Renal cortex interstitium (tissue), 11 donors: ENCODE measurements around the gene LPCAT4. TPM values are rescaled to one million over a fixed set of nuclear protein-coding genes. Genes with fewer than 3 reads are reported as not detected.
A peak's percentile ranks its signal among the peaks of the same experiment; 100 is the strongest.
"Not testable (repeated sequence)": the region's sequence is repeated elsewhere in the genome, so short reads cannot be mapped to it uniquely, and the experiment has no call there.

ENCODE experiments used
- DNase-seq, 11 donors: peaks; one replicate each; pipeline ENCODE4 v3.0.0-alpha.2; 2013; ENCODE audit warnings: low read depth in 9 of 11, low spot score in 4 of 11; ENCODE audit errors: extremely low read depth in 1 of 11
- polyA plus RNA-seq, 3 donors: library from polyadenylated mRNA; unstranded; fragments of 120-200 nt; gene quantifications; one replicate each; pipeline ENCODE4 v1.2.1, GENCODE V29; 2013; ENCODE audit not compliant: insufficient read length in 3 of 3

LPCAT4 gene
- polyA plus RNA-seq, 3 donors, result 36.8 to 44.0 (median 43.6) TPM

DNA sequence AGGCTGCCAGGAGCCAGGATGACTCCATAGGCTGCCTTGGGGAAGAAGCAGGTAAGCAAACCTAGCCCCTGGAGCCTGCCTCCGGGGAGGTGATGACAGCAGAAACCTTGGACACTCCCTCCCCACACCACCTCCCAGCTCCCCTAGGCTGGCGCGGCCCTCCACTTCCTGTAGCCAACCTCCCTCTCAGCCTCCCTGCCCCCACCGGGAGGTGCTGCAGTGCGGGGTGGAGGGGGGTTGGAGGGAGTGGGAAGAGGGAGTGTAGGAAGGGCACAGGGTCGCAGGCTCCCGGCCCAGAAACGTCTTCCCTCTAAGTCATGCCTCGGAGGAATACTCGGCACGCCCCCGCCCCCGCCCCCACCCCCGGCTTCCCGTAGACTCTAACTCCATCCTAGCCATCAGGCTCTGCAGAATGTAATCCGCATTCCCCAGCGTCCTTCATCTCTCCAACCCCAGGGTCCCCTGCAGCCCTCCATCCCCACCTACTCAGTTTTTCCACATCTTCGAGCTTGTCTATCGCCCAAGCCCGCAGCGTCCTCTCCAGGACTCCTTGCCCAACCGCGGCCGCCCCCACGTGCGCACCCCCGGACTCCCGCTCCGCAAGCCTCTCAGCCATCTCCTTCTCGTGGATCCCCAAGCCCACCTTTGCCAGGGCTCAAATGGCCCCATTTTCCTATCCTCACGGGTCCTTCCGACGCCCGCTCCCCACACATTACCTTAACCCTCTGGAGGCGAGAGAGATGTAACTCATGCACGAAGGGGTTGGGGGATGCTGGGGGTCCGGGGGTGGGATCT, 528 bp downstream of the LPCAT4 start:
- peak in 9 of 11 donors; percentile 21 to 60 (median 51) for DNase-seq

DNA sequence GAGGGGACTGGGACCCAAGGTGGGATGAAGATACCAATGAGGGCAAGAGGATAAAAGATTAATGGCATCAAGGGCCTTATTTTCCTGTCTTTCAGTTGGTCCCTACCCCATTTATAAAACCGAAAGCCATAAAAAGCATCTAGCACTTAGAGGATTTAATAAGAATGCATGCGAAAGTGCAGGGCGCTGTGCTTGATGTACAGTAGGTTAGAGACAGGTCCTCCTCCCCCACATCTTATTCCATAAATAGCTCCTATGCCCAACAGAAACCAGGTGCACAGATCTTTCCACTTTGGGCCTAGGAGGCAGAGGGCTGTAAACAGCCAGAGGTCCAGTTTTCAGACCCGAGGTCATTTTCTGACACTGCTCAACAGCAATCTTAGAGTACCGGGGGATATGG, 1.2 kb downstream of the LPCAT4 start:
- no peak for DNase-seq

DNA sequence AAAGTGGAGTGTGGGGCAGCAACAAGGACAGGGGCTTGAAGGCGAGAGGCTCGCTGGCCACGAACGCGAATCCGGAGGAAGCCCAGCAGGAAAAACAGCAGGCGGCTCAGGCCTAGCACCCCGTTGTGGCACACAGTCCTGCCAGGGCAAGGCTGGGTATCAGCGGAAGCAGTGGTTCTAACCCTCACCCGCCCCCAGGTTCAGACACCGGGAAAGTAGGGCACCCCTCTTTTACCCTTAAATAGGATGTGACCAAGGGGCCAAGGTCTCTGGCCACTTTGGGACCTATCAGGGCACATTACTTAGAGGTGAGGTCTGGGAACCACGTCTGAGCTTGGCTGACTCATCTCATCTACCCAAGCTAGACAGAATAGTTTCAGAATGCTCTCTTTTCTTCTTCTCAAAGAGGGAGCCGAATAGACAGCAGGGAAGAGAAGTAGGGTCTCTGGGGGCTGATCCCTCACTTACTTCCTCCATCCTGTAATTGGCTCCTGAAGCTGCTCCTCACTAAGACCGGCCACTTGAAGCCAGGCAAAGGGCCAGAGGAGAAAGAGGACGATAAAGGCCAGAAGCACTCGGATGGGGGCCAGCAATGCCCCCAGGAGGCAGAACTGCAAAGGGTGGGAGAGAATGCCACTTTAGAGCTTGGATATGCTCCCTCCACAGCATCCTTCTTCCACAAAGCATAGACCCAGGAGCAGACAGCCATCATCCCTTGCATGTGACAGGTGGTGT, 1.7 kb downstream of the LPCAT4 start:
- no peak for DNase-seq

DNA sequence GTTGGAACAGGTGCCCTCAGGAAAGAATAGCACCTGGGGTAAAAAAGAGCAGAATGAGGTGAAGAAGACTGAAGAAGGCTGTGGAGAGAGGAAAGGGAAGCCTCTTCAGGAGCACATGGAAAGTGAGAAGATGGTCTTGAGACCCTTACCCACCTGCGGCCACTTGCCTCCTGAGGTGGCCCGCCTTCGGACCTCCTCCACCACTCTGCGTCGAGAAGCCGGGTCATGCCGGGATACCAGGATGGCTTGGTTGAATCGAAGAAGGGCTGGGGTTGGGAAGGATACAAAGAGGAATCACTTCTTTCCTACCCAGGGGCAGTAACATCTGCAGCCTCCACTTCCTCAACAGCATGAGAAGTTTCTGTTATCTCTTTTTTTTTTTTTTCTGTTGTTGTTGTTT, 3.0 kb downstream of the LPCAT4 start:
- no peak for DNase-seq

DNA sequence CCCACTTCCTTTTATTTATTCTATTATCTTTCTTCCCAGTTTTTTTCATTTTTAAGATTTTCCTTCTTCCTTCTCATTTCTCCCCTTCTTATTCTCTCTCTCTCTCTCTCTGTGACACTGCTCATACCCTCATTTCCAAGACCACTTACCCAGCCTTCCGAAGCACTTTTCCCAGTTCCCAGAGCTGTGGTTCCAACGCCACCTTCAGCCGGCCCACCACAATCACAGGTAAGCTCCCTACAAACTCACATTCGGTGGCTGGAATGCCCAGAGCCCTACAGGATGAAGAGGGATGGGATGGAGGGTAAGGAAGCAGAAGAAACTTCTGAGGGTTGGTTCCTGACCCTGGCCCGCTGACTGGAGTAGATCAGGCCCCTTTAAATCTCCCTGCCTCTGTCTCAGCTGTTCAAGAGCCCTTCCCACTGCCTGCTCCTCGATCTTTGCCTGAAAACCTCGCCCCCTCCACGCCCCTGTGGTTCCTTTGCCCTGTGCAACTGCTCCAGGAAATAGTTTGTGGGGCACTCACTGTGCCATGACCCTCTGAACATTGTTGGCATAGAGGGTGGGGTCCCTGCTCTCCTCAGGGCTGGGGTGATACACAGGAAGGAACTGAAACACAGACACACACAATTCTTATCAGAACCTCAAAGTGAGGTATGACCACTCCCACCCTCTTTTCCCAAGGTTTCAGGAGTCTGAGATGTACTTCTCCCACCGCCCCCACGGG, 4.8 kb downstream of the LPCAT4 start:
- DNase-seq, result no peak

DNA sequence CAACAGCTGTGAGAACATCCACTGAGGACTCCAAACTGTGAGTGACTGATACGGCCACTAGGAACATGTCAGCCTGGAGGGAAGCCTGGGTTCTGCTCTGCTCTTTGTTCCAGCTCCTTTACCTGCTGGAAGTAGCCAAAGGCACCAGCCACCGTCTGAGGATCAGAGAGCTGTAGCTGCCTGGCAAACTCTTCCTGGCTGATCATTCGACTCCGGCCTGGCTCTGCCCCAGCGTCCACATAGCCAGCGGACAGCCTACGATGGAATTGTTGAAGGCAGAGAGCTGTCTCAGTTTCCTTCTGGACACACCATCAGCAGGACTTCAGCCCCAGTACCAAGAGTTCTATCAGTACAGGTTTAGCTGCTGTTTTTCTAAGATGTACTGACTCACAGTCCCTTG, 5.7 kb downstream of the LPCAT4 start:
- DNase-seq, result no peak

DNA sequence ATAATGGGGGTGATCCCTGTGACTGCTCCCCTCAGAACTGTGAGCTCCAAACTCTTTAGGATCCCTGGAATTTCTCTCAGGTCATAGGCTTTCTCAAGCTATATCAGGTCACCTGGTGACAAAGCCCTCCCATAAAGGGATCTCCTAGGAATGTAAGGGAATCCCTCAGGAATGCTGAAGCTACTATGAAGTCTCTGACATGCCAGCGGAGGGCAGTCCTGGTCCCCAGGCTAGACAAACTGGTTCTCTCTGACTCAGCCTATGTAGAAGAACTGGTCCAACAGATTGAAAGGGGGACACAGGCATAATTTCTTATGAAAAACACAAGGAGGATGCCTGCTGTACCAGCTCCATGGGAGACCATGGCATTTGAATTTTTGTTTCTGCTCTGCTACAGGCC, 6.7 kb downstream of the LPCAT4 start:
- DNase-seq, result no peak

DNA sequence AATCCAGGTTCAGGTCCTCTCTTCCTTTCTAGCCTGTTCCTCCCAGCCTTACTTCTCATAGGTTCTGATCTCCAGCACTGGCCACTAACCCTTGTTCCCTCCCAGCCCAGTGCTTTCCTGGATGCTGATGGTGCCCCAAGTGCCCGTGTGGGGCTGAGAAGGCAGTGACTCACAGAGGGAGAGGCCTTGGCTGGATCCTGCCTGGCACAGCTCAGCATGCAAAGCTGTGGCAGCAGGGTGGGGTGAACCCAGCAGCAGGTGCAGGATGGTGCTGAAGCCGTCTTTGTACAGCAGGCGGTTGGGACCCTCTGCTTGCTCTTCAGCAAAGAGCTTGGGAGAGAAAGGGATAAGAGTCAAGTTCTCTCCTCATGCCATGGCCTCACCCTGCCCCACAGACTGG, 7.6 kb downstream of the LPCAT4 start:
- no peak for DNase-seq

DNA sequence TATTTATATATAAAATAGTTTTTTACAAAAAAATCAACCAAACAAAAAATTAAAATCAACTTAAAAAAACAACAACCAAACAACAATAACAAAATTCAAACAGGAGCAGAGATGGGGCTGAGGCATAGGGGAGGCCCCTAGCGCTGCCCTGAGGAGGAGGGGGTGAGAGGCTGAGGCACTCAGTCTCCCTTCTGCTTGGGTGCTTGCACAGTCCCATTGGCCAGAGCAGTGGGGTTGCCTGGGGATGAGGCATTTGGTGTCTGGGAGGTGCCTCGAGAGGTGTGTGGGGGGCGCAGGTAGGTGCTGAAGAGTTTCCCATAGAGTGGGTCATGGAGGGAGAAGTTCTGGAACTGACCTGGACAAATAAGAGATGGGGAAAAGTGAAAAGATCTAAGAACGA, 8.0 kb downstream of the LPCAT4 start:
- no peak for DNase-seq

DNA sequence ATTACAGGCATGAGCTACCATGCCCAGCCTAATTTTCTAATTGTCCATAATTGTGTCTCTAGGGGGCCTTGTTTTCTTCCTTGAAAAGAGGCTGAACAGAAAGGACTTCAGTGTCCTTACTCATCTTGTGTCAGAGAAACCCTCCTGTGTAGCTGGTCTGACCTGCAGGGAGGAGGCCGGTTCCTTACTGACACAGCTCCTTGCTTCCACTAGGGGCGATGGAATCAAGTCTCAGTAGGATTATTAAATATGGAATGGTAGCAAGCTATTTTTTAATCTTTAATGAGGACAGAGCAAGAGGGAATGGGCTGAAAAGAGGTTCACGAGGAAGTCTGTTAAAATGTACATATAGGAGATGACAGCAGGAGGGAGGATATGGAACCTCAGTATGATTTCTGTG, 8.6 kb downstream of the LPCAT4 start:
- DNase-seq, result no peak

DNA sequence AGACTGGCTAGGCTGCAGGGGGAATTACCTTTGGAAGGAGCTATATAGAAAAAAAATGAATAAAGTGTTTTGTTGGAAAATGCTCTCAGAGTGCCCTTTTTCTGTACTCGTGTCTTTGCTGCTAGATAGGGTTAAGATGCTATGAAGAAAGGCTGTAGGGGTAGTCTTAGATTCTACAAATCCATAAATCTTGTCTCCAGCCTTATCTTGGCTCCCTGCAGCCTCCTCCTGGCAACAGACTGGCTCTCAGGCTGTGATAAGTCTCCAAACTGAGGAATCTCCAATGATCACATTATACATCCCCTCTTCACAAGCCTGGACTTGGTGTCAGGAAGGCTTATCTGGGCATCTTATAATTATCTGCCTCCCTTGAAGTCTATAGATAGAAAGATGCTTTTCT, 9.3 kb downstream of the LPCAT4 start:
- DNase-seq, result no peak

DNA sequence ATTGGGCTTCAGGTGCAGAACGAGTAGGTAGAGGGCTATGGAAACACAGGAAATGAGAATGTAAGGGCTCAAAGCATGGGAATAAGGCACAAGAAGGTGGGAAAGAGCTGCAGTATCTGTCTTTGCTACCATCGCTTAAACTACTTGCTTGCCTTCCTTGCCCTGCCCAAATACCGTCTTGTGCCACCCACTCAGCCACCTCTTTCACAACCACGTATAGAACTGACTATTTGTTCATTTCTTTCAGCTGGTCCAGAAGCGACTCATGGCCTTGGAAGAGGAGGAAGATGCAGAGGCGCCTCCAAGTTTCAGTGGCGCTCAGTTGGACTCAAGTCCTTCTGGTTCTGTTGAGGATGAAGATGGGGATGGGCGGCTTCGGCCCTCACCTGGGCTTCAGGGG, 11.8 kb downstream of the LPCAT4 start:
- no peak for DNase-seq

DNA sequence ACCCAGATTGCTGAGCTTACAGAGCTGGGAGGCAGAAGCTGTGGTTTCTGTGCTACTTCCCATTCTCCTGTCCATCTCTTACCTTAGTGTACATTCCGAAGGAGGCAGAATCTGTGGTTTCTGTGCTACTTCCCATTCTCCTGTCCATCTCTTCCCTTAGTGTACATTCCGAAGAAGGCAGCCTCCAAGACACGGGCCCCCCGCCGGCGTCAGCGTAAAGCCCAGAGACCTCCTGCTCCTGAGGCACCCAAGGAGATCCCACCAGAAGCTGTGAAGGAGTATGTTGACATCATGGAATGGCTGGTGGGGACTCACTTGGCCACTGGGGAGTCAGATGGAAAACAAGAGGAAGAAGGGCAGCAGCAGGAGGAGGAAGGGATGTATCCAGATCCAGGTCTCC, 12.7 kb downstream of the LPCAT4 start:
- no peak for DNase-seq

DNA sequence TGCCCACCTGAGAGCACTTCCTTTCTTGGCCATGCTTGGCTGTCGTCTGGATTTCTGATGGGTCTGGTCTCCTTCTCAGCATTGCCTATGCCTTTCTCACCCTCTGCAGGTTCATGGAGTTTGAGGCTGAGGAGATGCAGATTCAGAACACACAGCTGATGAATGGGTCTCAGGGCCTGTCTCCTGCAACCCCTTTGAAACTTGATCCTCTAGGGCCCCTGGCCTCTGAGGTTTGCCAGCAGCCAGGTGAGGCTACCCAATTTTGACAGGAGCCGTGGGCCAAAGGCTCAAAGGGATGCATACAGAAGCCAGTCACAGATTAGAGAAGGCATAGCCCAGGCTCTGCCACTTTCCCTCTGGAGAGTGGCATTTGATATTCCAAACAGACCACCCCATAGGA, 13.4 kb downstream of the LPCAT4 start:
- no peak for DNase-seq

DNA sequence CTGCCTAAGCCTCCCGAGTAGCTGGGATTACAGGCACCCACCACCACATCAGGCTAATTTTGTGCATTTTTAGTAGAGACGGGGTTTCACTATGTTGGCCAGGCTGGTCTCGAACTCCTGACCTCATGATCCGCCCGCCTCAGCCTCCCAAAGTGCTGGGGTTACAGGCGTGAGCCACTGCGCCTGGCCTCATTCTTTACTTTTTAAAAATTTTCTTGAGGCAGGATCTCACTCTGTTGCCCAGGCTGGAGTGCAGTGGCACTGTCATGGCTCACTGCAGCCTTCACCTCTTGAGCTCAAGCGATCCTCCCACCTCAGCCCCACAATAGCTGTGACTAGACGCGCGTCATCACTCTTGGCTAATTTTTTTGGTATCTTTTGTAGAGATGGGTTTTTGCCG, 14.0 kb downstream of the LPCAT4 start:
- DNase-seq, result not testable (repeated sequence)

DNA sequence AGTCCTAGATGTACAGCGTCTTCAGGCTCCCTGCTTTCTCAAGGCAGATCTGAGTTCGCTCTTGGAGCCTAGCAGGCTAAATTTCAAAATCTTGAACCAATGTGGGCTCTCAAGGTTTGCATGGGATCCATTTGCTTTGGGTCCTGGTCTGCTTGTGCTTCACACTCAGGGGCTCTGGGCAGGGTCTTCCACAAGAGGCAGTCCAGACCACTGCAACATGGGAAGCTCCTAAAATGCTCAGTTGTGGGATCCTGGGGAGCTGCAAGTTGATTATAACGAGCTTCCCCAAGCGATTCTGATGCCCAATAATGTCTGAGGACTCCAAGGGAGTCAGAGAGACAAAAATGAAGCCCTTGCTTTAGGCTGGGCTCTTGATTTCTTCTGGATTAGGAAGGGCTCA, 17.2 kb downstream of the LPCAT4 start:
- DNase-seq, result no peak

DNA sequence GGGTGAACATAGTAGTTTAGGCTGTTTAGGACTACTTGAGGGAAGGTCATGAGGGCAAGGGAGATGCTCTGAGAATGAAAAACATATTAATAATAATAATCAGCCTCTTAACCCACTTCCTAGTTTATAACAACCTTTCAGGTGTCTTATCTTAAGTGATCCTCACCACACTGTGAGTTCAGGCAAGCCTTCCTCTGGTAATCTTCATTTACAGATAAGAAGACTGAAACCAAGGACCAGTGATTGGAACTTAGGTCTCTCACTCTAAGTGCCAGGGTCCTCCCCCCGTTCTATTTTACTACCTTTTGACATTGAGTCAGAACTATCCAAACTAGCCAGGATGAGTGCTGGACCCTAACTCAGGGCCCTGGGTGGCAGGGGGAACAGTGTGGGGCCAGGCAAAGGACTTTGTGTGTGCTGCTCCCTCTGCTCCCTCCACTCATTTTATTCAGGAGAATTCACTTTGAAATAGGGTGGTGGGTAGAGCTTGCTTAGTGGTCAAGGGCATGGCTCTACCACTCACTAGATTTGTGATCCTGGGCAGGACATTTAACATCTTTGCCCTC, 18.2 kb downstream of the LPCAT4 start:
- no peak for DNase-seq

DNA sequence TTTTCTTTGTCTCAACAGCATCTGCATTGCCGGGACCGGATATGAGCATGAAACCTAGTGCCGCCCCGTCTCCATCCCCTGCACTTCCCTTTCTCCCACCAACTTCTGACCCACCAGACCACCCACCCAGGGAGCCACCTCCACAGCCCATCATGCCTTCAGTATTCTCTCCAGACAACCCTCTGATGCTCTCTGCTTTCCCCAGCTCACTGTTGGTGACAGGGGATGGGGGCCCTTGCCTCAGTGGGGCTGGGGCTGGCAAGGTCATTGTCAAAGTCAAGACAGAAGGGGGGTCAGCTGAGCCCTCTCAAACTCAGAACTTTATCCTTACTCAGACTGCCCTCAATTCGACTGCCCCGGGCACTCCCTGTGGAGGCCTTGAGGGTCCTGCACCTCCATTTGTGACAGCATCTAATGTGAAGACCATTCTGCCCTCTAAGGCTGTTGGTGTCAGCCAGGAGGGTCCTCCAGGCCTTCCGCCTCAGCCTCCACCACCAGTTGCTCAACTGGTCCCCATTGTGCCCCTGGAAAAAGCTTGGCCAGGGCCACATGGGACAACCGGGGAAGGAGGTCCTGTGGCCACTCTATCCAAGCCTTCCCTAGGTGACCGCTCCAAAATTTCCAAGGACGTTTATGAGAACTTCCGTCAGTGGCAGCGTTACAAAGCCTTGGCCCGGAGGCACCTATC, 18.9 kb downstream of the LPCAT4 start:
- no peak for DNase-seq
